Endothelial cell of umbilical vein (primary cell): ENCODE results near the gene ADGRL3. TPM values are rescaled to one million over a fixed set of nuclear protein-coding genes. Genes with fewer than 3 reads are reported as not detected.

Experiments
- BruUV-seq: library from RNA; stranded (reverse); fragments of 400-500 nt; replicated peaks from 2 replicates; lab custom pipeline; 2021; lab: Mats Ljungman, UMichigan
- CTCF ChIA-PET: fragments of 300-600, 350-600 bp; sonication (Branson Sonifier 250); formaldehyde crosslinking; loops from one replicate; lab custom pipeline; 2021; ENCODE audit warnings: antibody characterized with exemption, inconsistent platforms; lab: Charles Lee
- POLR2A ChIA-PET: fragments of 300-600, 350-600 bp; sonication (Branson Sonifier 250); formaldehyde crosslinking; loops from one replicate; lab custom pipeline; 2021; ENCODE audit warnings: antibody characterized with exemption, inconsistent platforms; lab: Charles Lee
- DNase-seq: peaks from one replicate; pipeline ENCODE4 v3.0.0-alpha.2; 2011; ENCODE audit warnings: low read depth, low spot score
- FAIRE-seq: peaks from 2 replicates; lab custom pipeline; 2011; peaks lifted over from hg19 to GRCh38; lab: Jason Lieb, UNC
- H2AFZ ChIP-seq: 2 replicates; pipeline ENCODE4 v1.6.0; 2012; ENCODE audit warnings: low read depth, low read length, control low read depth, inconsistent platforms
- H3K27ac ChIP-seq: 2 replicates; pipeline ENCODE4 v1.5.1; 2011; ENCODE audit warnings: low read depth, mild to moderate bottlenecking, control low read depth, low read length, moderate library complexity; ENCODE audit not compliant: insufficient read depth
- H3K27me3 ChIP-seq, 2 experiments: 2 replicates each; pipeline versions ENCODE4 v1.6.0 to v1.6.1; 2011; ENCODE audit warnings: low read length in 2 of 2, mixed read lengths in 1 of 2; ENCODE audit not compliant: control insufficient read depth in 2 of 2, insufficient read depth in 2 of 2
- H3K36me3 ChIP-seq, 2 experiments: 2 replicates in 1 of 2; 3 replicates in 1 of 2; pipeline ENCODE4 v1.5.1; 2011; ENCODE audit warnings: low read length in 2 of 2, mild to moderate bottlenecking in 1 of 2, moderate library complexity in 1 of 2; ENCODE audit not compliant: control insufficient read depth in 2 of 2, insufficient read depth in 2 of 2; ENCODE audit errors: extremely low read depth in 1 of 2
- H3K4me1 ChIP-seq: 3 replicates; pipeline ENCODE4 v1.5.1; 2011; ENCODE audit warnings: mild to moderate bottlenecking, low read length; ENCODE audit not compliant: control insufficient read depth, insufficient read depth; ENCODE audit errors: extremely low read depth
- H3K4me2 ChIP-seq: 2 replicates; pipeline ENCODE4 v1.6.1; 2011; ENCODE audit warnings: low read length, control low read depth, mixed read lengths; ENCODE audit not compliant: insufficient read depth
- H3K4me3 ChIP-seq, 3 experiments: fragments of 200-600 bp in 1 of 3; sonication (generic), shearing (Covaris generic) in 1 of 3; replicated peaks in 1 of 3; 2 replicates each; pipeline ENCODE4 v1.5.1; 2011 to 2016; ENCODE audit warnings: control low read depth in 3 of 3, low read length in 3 of 3, mild to moderate bottlenecking in 2 of 3, inconsistent platforms in 1 of 3, low read depth in 1 of 3, moderate library complexity in 1 of 3; ENCODE audit not compliant: insufficient read depth in 1 of 3
- H3K79me2 ChIP-seq: 2 replicates; pipeline ENCODE4 v1.6.0; 2012; ENCODE audit warnings: low read length, inconsistent platforms; ENCODE audit not compliant: control insufficient read depth, insufficient read depth
- H3K9ac ChIP-seq: replicated peaks from 2 replicates; pipeline ENCODE3; 2011; ENCODE audit warnings: low read length, control low read depth; ENCODE audit not compliant: insufficient read depth; ENCODE audit errors: extremely low read depth
- H3K9me1 ChIP-seq: replicated peaks from 3 replicates; pipeline ENCODE4 v1.6.0; 2011; ENCODE audit warnings: mild to moderate bottlenecking, low read length; ENCODE audit not compliant: control insufficient read depth, insufficient read depth; ENCODE audit errors: extremely low read depth
- H3K9me3 ChIP-seq: replicated peaks from 2 replicates; pipeline ENCODE4 v1.5.1; 2012; ENCODE audit warnings: low read length, inconsistent platforms; ENCODE audit not compliant: control insufficient read depth, insufficient read depth
- H4K20me1 ChIP-seq: replicated peaks from 2 replicates; pipeline ENCODE3; 2011; ENCODE audit warnings: mild to moderate bottlenecking, low read length; ENCODE audit not compliant: control insufficient read depth, insufficient read depth; ENCODE audit errors: extremely low read depth
- CTCF ChIP-seq, 2 donors: IDR thresholded peaks; 1 replicate in 1 of 2; 2 replicates in 1 of 2; pipeline ENCODE4 v1.5.1; 2011; ENCODE audit warnings: low read length in 2 of 2, mild to moderate bottlenecking in 2 of 2, moderate library complexity in 2 of 2, control low read depth in 1 of 2, inconsistent platforms in 1 of 2, low read depth in 1 of 2; ENCODE audit not compliant: insufficient read depth in 1 of 2; ENCODE audit errors: extremely low read depth in 1 of 2
- EZH2 ChIP-seq: IDR thresholded peaks from 2 replicates; pipeline ENCODE4 v1.6.1; 2012; ENCODE audit warnings: borderline replicate concordance, low read depth, mild to moderate bottlenecking, moderate library complexity, low read length, inconsistent platforms; ENCODE audit not compliant: severe bottlenecking
- FOS ChIP-seq: IDR thresholded peaks from 2 replicates; pipeline ENCODE4 v1.6.1; 2011; ENCODE audit warnings: mild to moderate bottlenecking, low read length, moderate library complexity, borderline replicate concordance; ENCODE audit not compliant: insufficient read depth
- GATA2 ChIP-seq: IDR thresholded peaks from 2 replicates; pipeline ENCODE4 v1.7.0; 2011; ENCODE audit warnings: low read depth, mild to moderate bottlenecking, moderate library complexity, mixed read lengths, low read length; ENCODE audit not compliant: insufficient read length, insufficient read depth
- JUN ChIP-seq: IDR thresholded peaks from 2 replicates; pipeline ENCODE4 v1.6.1; 2011; ENCODE audit warnings: borderline replicate concordance, low read depth; ENCODE audit not compliant: insufficient read length, insufficient read depth
- MAX ChIP-seq: IDR thresholded peaks from 2 replicates; pipeline ENCODE4 v1.6.1; 2011; ENCODE audit not compliant: insufficient read depth, insufficient read length
- MYC ChIP-seq: IDR thresholded peaks from one replicate; pipeline ENCODE4 v1.6.1; 2011; ENCODE audit warnings: mild to moderate bottlenecking, low read depth, low read length
- POLR2A ChIP-seq: IDR thresholded peaks from 2 replicates; pipeline ENCODE4 v1.6.1; 2012; ENCODE audit warnings: low read depth, mild to moderate bottlenecking, control low read depth, low read length
- POLR2AphosphoS5 ChIP-seq: IDR thresholded peaks from 2 replicates; pipeline ENCODE4 v1.6.1; 2012; ENCODE audit warnings: low read depth, mild to moderate bottlenecking, control low read depth, low read length, moderate library complexity; ENCODE audit not compliant: insufficient read depth
- dilution Hi-C: fragments of 300-500 bp; cut with MboI; formaldehyde crosslinking; loops from one replicate; pipeline ENCODE4 v1.15.0; 2019; ENCODE audit warnings: low sequenced_read_pairs; ENCODE audit not compliant: extremely low pct_ligation_motif_present
- intact Hi-C: fragments of 100-400 bp; cut with micrococcal nuclease; formaldehyde crosslinking; loops from one replicate; pipeline ENCODE4 v1.10.0; 2022
- polyA plus RNA-seq, 4 experiments: library from polyadenylated mRNA; depleted of rRNA in 3 of 4; stranded (reverse) in 3 of 4; unstranded in 1 of 4; fragments of >200 nt; gene quantifications; 2 replicates each; pipeline versions ENCODE4 v1.2.1 to v1.2.3, GENCODE V29; 2011 to 2012; ENCODE audit warnings: missing spikeins in 1 of 4
- total RNA-seq: library from RNA; stranded (reverse); gene quantifications from 2 replicates; pipeline ENCODE4 v1.2.3, GENCODE V29; 2021

ADGRL3 gene
- total and polyA plus RNA-seq, 2 donors (not counting 3 experiments of a cell fraction or from before 2014, with no cell fraction given), result not detected

GRCh38 chr4:61300266-61300844, 100.2 kb downstream of the ADGRL3 start:
- H3K4me2 ChIP-seq, result no peak overlapping the region
- no peak overlapping the region for H3K4me3 ChIP-seq
- H3K79me2 ChIP-seq, result no peaks in the 10 kb centered on the region
- dilution Hi-C loops (no loop called here), intact Hi-C loops (no loop called here)
- CTCF ChIA-PET, result no interaction called here
- no peak overlapping the region for H3K27ac ChIP-seq
- POLR2A ChIA-PET, result no interaction called here
- H3K27me3 ChIP-seq, result no peaks in the 10 kb centered on the region
- no peaks in the 10 kb centered on the region for H4K20me1 ChIP-seq
- no peaks in the 10 kb centered on the region for H3K36me3 ChIP-seq
- H3K9ac ChIP-seq, result no peak overlapping the region
- H3K4me1 ChIP-seq, result no peaks in the 10 kb centered on the region
- TF ChIP-seq EZH2 (no peak), CTCF (IDR thresholded peaks at IDR 0.05; ENCODE audit: extremely low read depth in 1 of 2, insufficient read depth in 1 of 2, low read depth in 1 of 2, low read length in 2 of 2) (no peak), POLR2A (no peak), MAX (no peak), MYC (no peak), FOS (no peak), JUN (no peak), POLR2AphosphoS5 (no peak), GATA2 (no peak)
- H3K9me1 ChIP-seq, result no peaks in the 10 kb centered on the region
- DNase-seq (no peak), FAIRE-seq (no peak)
- H3K9me3 ChIP-seq, result no peaks in the 10 kb centered on the region
- BruUV-seq, result no TSS peak
- H2AFZ ChIP-seq, result no peak overlapping the region
